Measurements from ENCODE around the gene CABCOCO1. TPM values are rescaled to one million over a fixed set of nuclear protein-coding genes. Genes with fewer than 3 reads are reported as not detected.
"Not testable (repeated sequence)": the region's sequence is repeated elsewhere in the genome, so short reads cannot be mapped to it uniquely, and the experiment has no call there.

CABCOCO1 gene
- total and polyA plus RNA-seq, 10 of the 15 experiments (the other 5 are each of a cell fraction or from before 2014, with no cell fraction given): not detected

GRCh38 chr10:61708846-61709245 lies 46.1 kb downstream of the CABCOCO1 start:
- H3K9me3 ChIP-seq (replicated peaks; ENCODE audit: control insufficient read depth, insufficient read depth, low read length): no peaks in the 10 kb centered on the region
- H3K4me1 ChIP-seq (ENCODE audit: control insufficient read depth, insufficient read depth, low read length): no peaks in the 10 kb centered on the region
- H3K4me3 ChIP-seq: no peak overlapping the region
- ChIA-PET RAD21 (ENCODE audit: unreplicated experiment) (no interaction called here), POLR2A (no interaction called here), CTCF (no interaction called here), SMC1A (ENCODE audit: uncharacterized antibody, unreplicated experiment) (no interaction called here)
- ATAC-seq (no peak), DNase-seq (ENCODE audit: low read depth, low spot score) (no peak), FAIRE-seq (no peak)
- no peaks in the 10 kb centered on the region for H4K20me1 ChIP-seq (ENCODE audit: control insufficient read depth, insufficient read depth)
- 23% methylated on average over 2 of the region's 2 CpGs for WGBS (ENCODE audit: insufficient coverage, insufficient replicate concordance, low lambda C conversion rate, missing lambda C conversion rate)
- H3K36me3 ChIP-seq (ENCODE audit: control insufficient read depth in 2 of 2, insufficient read depth in 2 of 2, low read length in 1 of 2): no peaks in the 10 kb centered on the region
- no peak overlapping the region for H2AFZ ChIP-seq (ENCODE audit: control insufficient read depth, low read depth, low read length)
- H3K4me2 ChIP-seq (ENCODE audit: control insufficient read depth, insufficient read depth): no peak overlapping the region
- H3K9ac ChIP-seq (ENCODE audit: control insufficient read depth, insufficient read depth, low read length): no peak overlapping the region
- H3K27ac ChIP-seq (ENCODE audit: control insufficient read depth, insufficient read depth): no peak overlapping the region
- H3K79me2 ChIP-seq (ENCODE audit: control insufficient read depth, insufficient read depth, low read length): no peaks in the 10 kb centered on the region
- BruUV-seq (replicated peaks): no TSS peak
- H3K27me3 ChIP-seq (replicated peaks in 1 of 2; ENCODE audit: control insufficient read depth in 2 of 2, insufficient read depth in 2 of 2, low read length in 1 of 2): no peaks in the 10 kb centered on the region
- TF ChIP-seq IKZF1 (conservative IDR thresholded peaks at IDR 0.05): no peak
- TF ChIP-seq, protein P1, sequence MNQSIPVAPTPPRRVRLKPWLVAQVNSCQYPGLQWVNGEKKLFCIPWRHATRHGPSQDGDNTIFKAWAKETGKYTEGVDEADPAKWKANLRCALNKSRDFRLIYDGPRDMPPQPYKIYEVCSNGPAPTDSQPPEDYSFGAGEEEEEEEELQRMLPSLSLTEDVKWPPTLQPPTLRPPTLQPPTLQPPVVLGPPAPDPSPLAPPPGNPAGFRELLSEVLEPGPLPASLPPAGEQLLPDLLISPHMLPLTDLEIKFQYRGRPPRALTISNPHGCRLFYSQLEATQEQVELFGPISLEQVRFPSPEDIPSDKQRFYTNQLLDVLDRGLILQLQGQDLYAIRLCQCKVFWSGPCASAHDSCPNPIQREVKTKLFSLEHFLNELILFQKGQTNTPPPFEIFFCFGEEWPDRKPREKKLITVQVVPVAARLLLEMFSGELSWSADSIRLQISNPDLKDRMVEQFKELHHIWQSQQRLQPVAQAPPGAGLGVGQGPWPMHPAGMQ (IDR thresholded peaks at IDR 0.05; ENCODE audit: borderline replicate concordance): no peak
- TF ChIP-seq YY1 (IDR thresholded peaks at IDR 0.05; ENCODE audit: low read depth, low read length): no peak
- TF ChIP-seq ZNF384 (IDR thresholded peaks at IDR 0.05; ENCODE audit: borderline replicate concordance, low read depth, low read length): no peak
- TF ChIP-seq SIN3A (IDR thresholded peaks at IDR 0.05; ENCODE audit: low read depth, low read length): no peak
- in situ Hi-C loops (cut with MboI) (no loop called here), intact Hi-C loops (cut with micrococcal nuclease; ENCODE audit: unreplicated experiment) (no loop called here)

DNA sequence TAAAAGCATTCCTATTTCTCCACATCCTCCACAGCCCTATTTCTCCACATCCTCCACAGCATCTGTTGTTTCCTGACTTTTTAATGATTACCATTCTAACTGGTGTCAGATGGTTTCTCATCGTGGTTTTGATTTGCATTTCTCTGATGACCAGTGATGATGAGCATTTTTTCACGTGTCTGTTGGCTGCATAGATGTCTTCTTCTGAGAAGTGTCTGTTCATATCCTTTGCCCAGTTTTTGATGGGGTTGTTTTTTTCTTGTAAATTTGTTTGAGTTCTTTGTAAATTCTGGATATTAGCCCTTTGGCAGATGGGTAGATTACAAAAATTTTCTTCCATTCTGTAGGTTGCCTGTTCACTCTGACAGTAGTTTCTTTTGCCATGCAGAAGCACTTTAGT lies 49.4 kb downstream of the CABCOCO1 start:
- RAD21 ChIA-PET (ENCODE audit: unreplicated experiment); H3K4me1 ChIP-seq (ENCODE audit: control insufficient read depth, insufficient read depth, low read length); H2AFZ ChIP-seq (ENCODE audit: control insufficient read depth, low read depth, low read length); POLR2A ChIA-PET; SMC1A ChIA-PET (ENCODE audit: uncharacterized antibody, unreplicated experiment); DNase-seq (ENCODE audit: low read depth, low spot score); H3K9me3 ChIP-seq (replicated peaks; ENCODE audit: control insufficient read depth, insufficient read depth, low read length); H3K9ac ChIP-seq (ENCODE audit: control insufficient read depth, insufficient read depth, low read length); H3K36me3 ChIP-seq (ENCODE audit: control insufficient read depth in 2 of 2, insufficient read depth in 2 of 2, low read length in 1 of 2); H4K20me1 ChIP-seq (ENCODE audit: control insufficient read depth, insufficient read depth); CTCF ChIA-PET; H3K27me3 ChIP-seq (replicated peaks in 1 of 2; ENCODE audit: control insufficient read depth in 2 of 2, insufficient read depth in 2 of 2, low read length in 1 of 2); H3K4me3 ChIP-seq; ATAC-seq; H3K27ac ChIP-seq (ENCODE audit: control insufficient read depth, insufficient read depth); H3K4me2 ChIP-seq (ENCODE audit: control insufficient read depth, insufficient read depth); FAIRE-seq; BruUV-seq (replicated peaks); in situ Hi-C loops (cut with MboI); H3K79me2 ChIP-seq (ENCODE audit: control insufficient read depth, insufficient read depth, low read length); intact Hi-C loops (cut with micrococcal nuclease; ENCODE audit: unreplicated experiment): not testable (repeated sequence)
- WGBS (ENCODE audit: insufficient coverage, insufficient replicate concordance, low lambda C conversion rate, missing lambda C conversion rate): 0% methylated on average over 2 of the region's 2 CpGs

DNA sequence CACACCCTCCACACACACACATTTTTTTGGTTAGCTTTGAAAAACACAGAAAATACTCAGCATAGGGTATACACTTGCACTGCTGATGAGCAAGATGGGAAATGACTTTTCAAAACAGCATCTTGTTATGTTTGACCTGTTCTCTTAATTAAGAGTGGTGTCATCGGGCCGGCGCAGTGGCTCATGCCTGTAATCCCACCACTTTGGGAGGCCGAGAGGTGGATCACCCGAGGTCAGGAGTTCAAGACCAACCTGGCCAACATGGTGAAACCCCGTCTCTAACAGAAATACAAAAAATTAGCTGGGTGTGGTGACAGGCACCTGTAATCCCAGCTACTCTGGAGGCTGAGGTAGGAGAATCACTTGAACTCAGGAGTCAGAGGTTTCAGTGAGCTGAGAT lies 56.7 kb downstream of the CABCOCO1 start:
- H4K20me1 ChIP-seq (ENCODE audit: control insufficient read depth, insufficient read depth); H3K9ac ChIP-seq (ENCODE audit: control insufficient read depth, insufficient read depth, low read length); FAIRE-seq; H3K27ac ChIP-seq (ENCODE audit: control insufficient read depth, insufficient read depth); intact Hi-C loops (cut with micrococcal nuclease; ENCODE audit: unreplicated experiment); H3K9me3 ChIP-seq (replicated peaks; ENCODE audit: control insufficient read depth, insufficient read depth, low read length); BruUV-seq (replicated peaks); POLR2A ChIA-PET; H3K36me3 ChIP-seq (ENCODE audit: control insufficient read depth in 2 of 2, insufficient read depth in 2 of 2, low read length in 1 of 2); ATAC-seq; H3K4me1 ChIP-seq (ENCODE audit: control insufficient read depth, insufficient read depth, low read length); H3K27me3 ChIP-seq (replicated peaks in 1 of 2; ENCODE audit: control insufficient read depth in 2 of 2, insufficient read depth in 2 of 2, low read length in 1 of 2); H2AFZ ChIP-seq (ENCODE audit: control insufficient read depth, low read depth, low read length); H3K4me2 ChIP-seq (ENCODE audit: control insufficient read depth, insufficient read depth); H3K79me2 ChIP-seq (ENCODE audit: control insufficient read depth, insufficient read depth, low read length); SMC1A ChIA-PET (ENCODE audit: uncharacterized antibody, unreplicated experiment); DNase-seq (ENCODE audit: low read depth, low spot score); in situ Hi-C loops (cut with MboI); H3K4me3 ChIP-seq; RAD21 ChIA-PET (ENCODE audit: unreplicated experiment): not testable (repeated sequence)
- 52% methylated on average over 6 of the region's 6 CpGs for WGBS (ENCODE audit: insufficient coverage, insufficient replicate concordance, low lambda C conversion rate, missing lambda C conversion rate)
- CTCF ChIA-PET: interaction anchor here (1.0 kb wide), 1 partner anchor 14 kb away, joined by 3 read pairs; no protein-coding TSS in a partner anchor
